BJ (cell line): ENCODE data around the gene CORO2B. TPM values are rescaled to one million over a fixed set of nuclear protein-coding genes. Genes with fewer than 3 reads are reported as not detected.

Experiments used
- CTCF ChIA-PET: fragments of 350-600 bp; formaldehyde crosslinking; extraction: SDS; loops from one replicate; lab custom pipeline; 2021; ENCODE audit warnings: antibody characterized with exemption, inconsistent platforms; lab: Yijun Ruan, JAX
- POLR2A ChIA-PET: fragments of 300-600 bp; sonication (Branson Sonifier 250); formaldehyde crosslinking; extraction: SDS; loops from one replicate; lab custom pipeline; 2021; ENCODE audit warnings: antibody characterized with exemption; lab: Charles Lee
- DNase-seq: peaks from one replicate; pipeline ENCODE4 v3.0.0-alpha.2; 2011; ENCODE audit warnings: low read depth
- H3K27me3 ChIP-seq: 2 replicates; pipeline ENCODE4 v1.6.0; 2011; ENCODE audit warnings: low read length; ENCODE audit not compliant: control insufficient read depth, insufficient read depth
- H3K36me3 ChIP-seq: 2 replicates; pipeline ENCODE4 v1.5.1; 2011; ENCODE audit warnings: low read length; ENCODE audit not compliant: control insufficient read depth, insufficient read depth
- H3K4me3 ChIP-seq: 2 replicates; pipeline ENCODE4 v1.5.1; 2011; ENCODE audit warnings: low read depth, mild to moderate bottlenecking, control low read depth, low read length
- polyA plus RNA-seq: library from polyadenylated mRNA; depleted of rRNA; stranded (reverse); fragments of >200 nt; gene quantifications from 2 replicates; pipeline ENCODE4 v1.2.3, GENCODE V29; 2011
- TF ChIP-seq, protein P1 (sequence below): IDR thresholded peaks from 2 replicates; pipeline ENCODE4 v1.5.1; 2011; ENCODE audit warnings: low read depth, mild to moderate bottlenecking, control low read depth, inconsistent platforms, low read length, moderate library complexity; ENCODE audit not compliant: insufficient read depth

Gene CORO2B
- polyA plus RNA-seq, 1 experiment, result 7.7 TPM

DNA sequence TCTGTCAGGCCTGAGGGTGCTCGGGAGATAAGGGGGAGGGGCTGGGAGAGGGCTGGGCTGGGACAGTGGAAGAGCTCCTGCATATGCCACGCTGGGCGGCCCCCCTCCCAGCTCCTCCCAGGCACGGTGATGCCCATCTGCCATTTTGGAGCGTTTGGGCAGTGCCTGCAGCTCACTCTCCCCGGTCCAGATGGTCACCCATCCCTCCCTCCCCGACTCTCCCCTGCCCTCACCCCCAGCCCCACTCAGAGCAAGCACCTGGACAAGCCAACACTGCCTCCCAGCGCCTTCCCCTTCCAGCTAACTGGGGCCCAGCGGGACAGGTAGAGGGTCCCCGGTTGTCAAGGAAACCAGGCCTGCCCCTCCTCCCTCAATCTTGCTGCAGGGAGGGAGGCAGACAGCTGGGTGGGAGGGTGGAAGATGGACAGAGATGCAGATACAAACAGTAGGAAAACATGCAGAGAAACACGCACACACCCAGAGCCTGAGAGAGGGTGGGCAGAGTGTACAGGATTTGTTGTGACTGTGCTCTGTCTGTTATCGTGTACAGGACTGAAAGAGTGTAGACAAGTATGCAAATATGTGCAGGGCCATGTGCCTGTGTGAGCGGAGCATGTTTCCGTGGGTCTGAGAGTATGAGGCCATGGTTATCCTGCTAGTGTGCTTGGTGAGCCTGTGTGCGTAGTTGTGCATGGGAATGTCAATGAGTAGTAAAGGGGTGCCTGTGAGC lies 17.5 kb upstream of the CORO2B start:
- Histone ChIP-seq H3K4me3 (no peak overlapping the region), H3K27me3 (no peaks in the 10 kb centered on the region), H3K36me3 (no peaks in the 10 kb centered on the region)
- ChIA-PET CTCF (interaction anchor here (0.7 to 5.2 kb wide), 19 partner anchors 9 to 891 kb away, joined by 3 to 150 read pairs (median 6); partner anchors contain the start of gene RPLP1), POLR2A (no interaction called here)
- no peak for DNase-seq
- TF ChIP-seq, protein P1, sequence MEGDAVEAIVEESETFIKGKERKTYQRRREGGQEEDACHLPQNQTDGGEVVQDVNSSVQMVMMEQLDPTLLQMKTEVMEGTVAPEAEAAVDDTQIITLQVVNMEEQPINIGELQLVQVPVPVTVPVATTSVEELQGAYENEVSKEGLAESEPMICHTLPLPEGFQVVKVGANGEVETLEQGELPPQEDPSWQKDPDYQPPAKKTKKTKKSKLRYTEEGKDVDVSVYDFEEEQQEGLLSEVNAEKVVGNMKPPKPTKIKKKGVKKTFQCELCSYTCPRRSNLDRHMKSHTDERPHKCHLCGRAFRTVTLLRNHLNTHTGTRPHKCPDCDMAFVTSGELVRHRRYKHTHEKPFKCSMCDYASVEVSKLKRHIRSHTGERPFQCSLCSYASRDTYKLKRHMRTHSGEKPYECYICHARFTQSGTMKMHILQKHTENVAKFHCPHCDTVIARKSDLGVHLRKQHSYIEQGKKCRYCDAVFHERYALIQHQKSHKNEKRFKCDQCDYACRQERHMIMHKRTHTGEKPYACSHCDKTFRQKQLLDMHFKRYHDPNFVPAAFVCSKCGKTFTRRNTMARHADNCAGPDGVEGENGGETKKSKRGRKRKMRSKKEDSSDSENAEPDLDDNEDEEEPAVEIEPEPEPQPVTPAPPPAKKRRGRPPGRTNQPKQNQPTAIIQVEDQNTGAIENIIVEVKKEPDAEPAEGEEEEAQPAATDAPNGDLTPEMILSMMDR, result no peak

DNA sequence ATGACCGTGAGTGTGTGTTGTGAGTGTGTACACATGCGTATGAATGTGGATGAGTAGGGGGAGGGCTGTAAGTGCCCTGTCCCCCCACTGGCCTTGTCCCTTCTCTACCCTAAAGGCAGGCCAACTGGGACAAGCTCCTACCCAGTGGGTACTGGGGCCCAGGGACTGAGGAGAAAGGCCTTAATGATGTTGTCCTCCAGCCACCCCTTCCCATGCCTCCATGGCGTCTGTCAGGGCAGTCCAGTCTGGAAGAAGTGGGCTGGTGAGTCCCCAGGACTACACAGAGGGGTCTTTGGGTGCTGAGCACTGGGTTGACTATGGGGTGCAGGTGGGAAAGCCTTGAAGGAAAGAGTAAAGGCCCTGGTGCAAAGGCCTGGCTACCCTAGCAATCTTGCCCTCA lies 16.9 kb upstream of the CORO2B start:
- ChIA-PET POLR2A (no interaction called here), CTCF (interaction anchor here (1.5 to 5.2 kb wide), 5 partner anchors 11 to 363 kb away, joined by 5 to 150 read pairs (median 19); no protein-coding TSS in a partner anchor)
- TF ChIP-seq, protein P1, result no peak
- DNase-seq, result no peak
- Histone ChIP-seq H3K36me3 (no peaks in the 10 kb centered on the region), H3K4me3 (no peak overlapping the region), H3K27me3 (no peaks in the 10 kb centered on the region)

DNA sequence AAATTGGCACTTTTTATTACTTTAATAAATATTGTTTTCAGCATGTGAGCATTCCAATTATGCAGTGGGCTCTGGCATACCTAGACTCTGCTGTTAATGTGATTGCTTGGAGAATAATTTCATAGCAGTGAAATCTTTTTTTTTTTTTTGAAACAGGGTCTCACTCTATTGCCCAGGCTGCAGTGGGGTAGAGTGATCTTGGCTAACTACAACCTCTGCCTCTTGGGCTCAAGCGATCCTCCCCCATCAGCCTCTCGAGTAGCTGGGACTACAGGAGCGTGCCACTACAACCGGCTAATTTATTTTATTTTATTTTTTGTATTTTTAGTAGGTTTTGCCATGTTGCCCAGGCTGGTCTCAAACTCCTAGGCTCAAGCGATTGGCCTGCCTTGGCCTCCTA lies 14.6 kb upstream of the CORO2B start:
- CTCF ChIA-PET, result interaction anchor here (1.0 to 5.2 kb wide), 4 partner anchors 10 to 110 kb away, joined by 3 to 150 read pairs (median 10); no protein-coding TSS in a partner anchor
- Histone ChIP-seq H3K36me3 (no peaks in the 10 kb centered on the region), H3K4me3 (no peak overlapping the region), H3K27me3 (no peaks in the 10 kb centered on the region; the same call in 1 of the 2 replicates)
- POLR2A ChIA-PET, result no interaction called here
- TF ChIP-seq, protein P1, result no peak
- DNase-seq, result no peak

DNA sequence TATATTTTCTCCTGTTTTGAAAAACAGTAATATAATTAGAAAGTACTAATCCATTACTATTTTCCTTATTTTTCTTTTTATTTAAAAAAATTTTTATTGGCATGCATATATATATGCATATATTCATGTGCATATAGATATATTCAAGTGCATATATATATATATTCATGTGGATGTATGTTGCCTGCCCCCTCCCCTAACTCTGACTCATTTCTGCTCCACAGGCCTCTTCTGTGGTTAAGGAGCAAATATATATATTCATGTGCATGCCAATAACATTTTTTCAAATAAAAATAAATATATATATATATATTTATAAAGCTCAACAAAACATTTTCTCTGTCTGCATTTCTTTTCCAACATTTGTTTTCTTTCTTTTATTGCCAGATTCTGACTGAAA lies 13.6 kb upstream of the CORO2B start:
- CTCF ChIA-PET, result interaction anchor here (0.6 to 3.9 kb wide), 5 partner anchors 11 to 360 kb away, joined by 3 to 15 read pairs (median 5); no protein-coding TSS in a partner anchor

DNA sequence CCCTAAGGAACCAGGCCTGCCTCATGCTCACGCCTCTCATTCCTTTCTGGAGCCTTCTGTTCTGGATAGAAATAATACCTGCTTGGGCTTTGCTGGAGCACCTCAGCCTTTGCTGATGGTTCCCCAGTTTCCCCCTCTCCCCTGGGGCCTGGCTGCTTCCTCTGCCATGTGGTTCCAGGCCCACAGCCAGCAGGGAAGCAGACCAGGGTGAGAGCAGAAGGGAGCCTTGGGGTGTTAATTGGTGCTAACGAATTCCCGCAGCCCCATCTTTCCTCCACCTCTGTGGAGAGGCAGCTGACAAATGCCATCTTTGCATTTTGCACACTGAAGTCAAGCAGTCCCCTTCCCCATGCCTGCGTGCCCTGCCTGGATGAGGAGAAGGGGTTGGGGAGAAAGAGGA lies 13.1 kb upstream of the CORO2B start:
- TF ChIP-seq, protein P1, result no peak
- ChIA-PET POLR2A (no interaction called here), CTCF (interaction anchor here (1.3 to 3.9 kb wide), 4 partner anchors 9 to 359 kb away, joined by 4 to 15 read pairs (median 4); no protein-coding TSS in a partner anchor)
- no peak for DNase-seq
- Histone ChIP-seq H3K4me3 (no peak overlapping the region), H3K36me3 (no peaks in the 10 kb centered on the region), H3K27me3 (peaks cover 5% of the 10 kb centered on the region)

More for the DNA sequence above, 13.6 kb upstream of the CORO2B start:
- POLR2A ChIA-PET, result no interaction called here
- TF ChIP-seq, protein P1, result no peak
- Histone ChIP-seq H3K36me3 (no peaks in the 10 kb centered on the region), H3K4me3 (no peak overlapping the region), H3K27me3 (peaks cover 4% of the 10 kb centered on the region)
- DNase-seq, result no peak
